HuH-7 (cell line): Measurements from ENCODE around the gene DYNC1H1.

Experiments
- DNase-seq: peaks from one replicate; pipeline ENCODE4 v3.0.0; 2011; ENCODE audit warnings: low spot score

DYNC1H1 gene

GRCh38 chr14:101944451-101944850 is 19.9 kb upstream of the DYNC1H1 start:
- no peak for DNase-seq

GRCh38 chr14:101945171-101945570 is 19.2 kb upstream of the DYNC1H1 start:
- no peak for DNase-seq

GRCh38 chr14:101947577-101947903 is 16.8 kb upstream of the DYNC1H1 start:
- no peak for DNase-seq

- peak; percentile 97 for DNase-seq
These were observed 16.3 kb upstream of the DYNC1H1 start for GRCh38 chr14:101947904-101948665.

GRCh38 chr14:101948666-101949216 is 15.6 kb upstream of the DYNC1H1 start:
- DNase-seq = no peak

- DNase-seq = no peak
These were observed 14.3 kb upstream of the DYNC1H1 start for GRCh38 chr14:101950100-101950499.

- no peak for DNase-seq
These were observed 13.7 kb upstream of the DYNC1H1 start for GRCh38 chr14:101950516-101951215.

GRCh38 chr14:101953151-101953550 is 11.2 kb upstream of the DYNC1H1 start:
- DNase-seq = no peak

- DNase-seq = no peak
These were observed 9.9 kb upstream of the DYNC1H1 start for GRCh38 chr14:101954501-101954900.

- no peak for DNase-seq
These were observed 8.6 kb upstream of the DYNC1H1 start for GRCh38 chr14:101955695-101956161.

GRCh38 chr14:101956179-101956885 is 8.0 kb upstream of the DYNC1H1 start:
- DNase-seq = no peak

GRCh38 chr14:101957406-101958234 is 6.8 kb upstream of the DYNC1H1 start:
- DNase-seq = no peak

- DNase-seq = no peak
These were observed 5.8 kb upstream of the DYNC1H1 start for GRCh38 chr14:101958418-101959180.

- DNase-seq = no peak
These were observed 5.1 kb upstream of the DYNC1H1 start for GRCh38 chr14:101959277-101959676.

GRCh38 chr14:101960225-101960624 is 4.1 kb upstream of the DYNC1H1 start:
- no peak for DNase-seq

- DNase-seq = peak; percentile 81
These were observed 3.2 kb upstream of the DYNC1H1 start for GRCh38 chr14:101961011-101961721.

GRCh38 chr14:101961746-101962502 is 2.4 kb upstream of the DYNC1H1 start:
- no peak for DNase-seq

GRCh38 chr14:101962503-101962874 is 1.9 kb upstream of the DYNC1H1 start:
- DNase-seq = no peak

- no peak for DNase-seq
These were observed 1.3 kb upstream of the DYNC1H1 start for GRCh38 chr14:101963052-101963451.
